ENCODE measurements around the gene KSR1. TPM values are rescaled to one million over a fixed set of nuclear protein-coding genes. Genes with fewer than 3 reads are reported as not detected.

Gene KSR1
- total and polyA plus RNA-seq, 10 of the 15 experiments (the other 5 are each of a cell fraction or from before 2014, with no cell fraction given), result 0.97 to 66.6 (median 22.9) TPM

DNA sequence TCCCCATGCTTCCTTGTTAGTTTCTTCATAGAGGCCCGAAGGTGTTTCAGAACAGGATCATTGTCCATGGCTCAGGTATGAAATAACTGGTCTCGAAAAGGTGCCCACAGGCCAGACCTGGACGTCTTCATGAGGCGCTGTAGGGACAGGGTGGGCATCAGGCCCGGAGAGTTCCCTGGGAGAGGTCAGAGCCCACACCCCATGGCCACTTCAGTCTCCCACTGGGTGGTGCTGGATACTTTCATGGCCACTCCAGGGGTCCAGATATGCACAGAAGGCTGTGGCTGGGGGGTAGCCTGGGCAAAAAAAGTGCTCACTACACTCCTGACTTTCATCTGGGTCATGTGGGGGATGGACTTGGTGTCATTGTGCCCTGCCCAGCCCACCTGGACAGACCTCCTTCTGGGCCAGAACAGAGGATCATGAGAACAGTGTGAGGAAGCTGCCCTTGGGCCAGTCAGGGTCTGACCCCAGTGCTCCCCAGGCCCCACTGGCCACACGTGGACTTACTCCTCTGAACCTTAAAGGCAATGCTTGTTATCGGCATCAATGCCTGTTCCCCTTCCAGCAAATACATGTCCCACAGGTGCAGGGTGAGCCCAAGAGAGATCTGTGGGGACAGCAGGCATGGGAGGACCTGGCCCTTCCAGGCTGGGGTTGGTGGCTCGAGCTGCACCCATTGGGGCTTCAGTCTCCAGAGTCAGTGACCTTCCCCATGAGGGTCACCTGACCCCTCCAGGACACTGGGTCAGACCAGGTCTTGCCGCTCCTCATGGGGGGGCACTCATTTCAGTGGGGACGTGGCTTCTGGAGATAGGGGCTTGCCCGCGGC lies 211.6 kb downstream of the KSR1 start:
- no TSS peak for BruUV-seq (replicated peaks)
- Histone ChIP-seq H3K4me2 (ENCODE audit: control insufficient read depth, insufficient read depth) (no peak overlapping the region), H3K9me3 (replicated peaks; ENCODE audit: control insufficient read depth, insufficient read depth, low read length) (no peaks in the 10 kb centered on the region), H3K27me3 (replicated peaks in 1 of 2; ENCODE audit: control insufficient read depth in 2 of 2, insufficient read depth in 2 of 2, low read length in 1 of 2) (no peaks in the 10 kb centered on the region; a peak in 3 of 4 replicates), H4K20me1 (ENCODE audit: control insufficient read depth, insufficient read depth) (no peaks in the 10 kb centered on the region), H3K27ac (ENCODE audit: control insufficient read depth, insufficient read depth) (no peak overlapping the region), H3K4me3 (no peak overlapping the region), H3K9ac (ENCODE audit: control insufficient read depth, insufficient read depth, low read length) (no peak overlapping the region), H3K4me1 (ENCODE audit: control insufficient read depth, insufficient read depth, low read length) (no peaks in the 10 kb centered on the region), H3K36me3 (ENCODE audit: control insufficient read depth in 2 of 2, insufficient read depth in 2 of 2, low read length in 1 of 2) (no peaks in the 10 kb centered on the region), H2AFZ (ENCODE audit: control insufficient read depth, low read depth, low read length) (no peak overlapping the region), H3K79me2 (ENCODE audit: control insufficient read depth, insufficient read depth, low read length) (no peaks in the 10 kb centered on the region)
- POLR2A ChIA-PET, result no interaction called here
- SMC1A ChIA-PET (ENCODE audit: uncharacterized antibody, unreplicated experiment), result no interaction called here
- intact Hi-C loops (cut with micrococcal nuclease; ENCODE audit: unreplicated experiment), result no loop called here
- in situ Hi-C loops (cut with MboI), result loop anchor here (10.0 kb wide), 1 partner anchor 77 kb away; no protein-coding TSS in a partner anchor
- ATAC-seq (no peak), DNase-seq (ENCODE audit: low read depth, low spot score) (no peak), FAIRE-seq (no peak)
- RAD21 ChIA-PET (ENCODE audit: unreplicated experiment), result no interaction called here
- TF ChIP-seq ZNF24 (IDR thresholded peaks at IDR 0.05), result no peak
- no peak for TF ChIP-seq TCF12 (IDR thresholded peaks at IDR 0.05; ENCODE audit: low read depth, low read length)
- TF ChIP-seq IRF4 (IDR thresholded peaks at IDR 0.05; ENCODE audit: low read depth, low read length), result no peak
- TF ChIP-seq SREBF1 (IDR thresholded peaks at IDR 0.05; ENCODE audit: low read length), result no peak
- CTCF ChIA-PET, result no interaction called here
- WGBS (ENCODE audit: insufficient coverage, insufficient replicate concordance, low lambda C conversion rate, missing lambda C conversion rate), result 26% methylated on average over 12 of the region's 12 CpGs

DNA sequence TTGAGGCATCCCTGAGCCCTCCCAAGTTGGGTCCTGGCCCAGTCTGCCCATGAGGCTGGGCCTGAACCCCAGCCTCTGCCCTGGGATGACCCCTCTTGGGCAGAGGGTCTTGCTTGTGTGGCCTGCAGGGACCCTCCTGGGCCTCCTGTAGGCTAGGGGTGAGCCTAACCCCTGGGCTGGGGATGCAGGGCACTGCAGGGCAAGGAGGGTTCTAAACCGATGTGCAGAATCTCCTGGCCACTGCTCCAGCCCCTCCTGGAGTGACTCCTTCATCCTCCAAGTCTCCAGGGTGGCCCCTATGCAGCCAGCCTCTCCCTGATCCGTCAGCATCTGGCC lies 212.2 kb downstream of the KSR1 start:
- RAD21 ChIA-PET (ENCODE audit: unreplicated experiment), result no interaction called here
- no TSS peak for BruUV-seq (replicated peaks)
- H3K4me1 ChIP-seq (ENCODE audit: control insufficient read depth, insufficient read depth, low read length), result no peaks in the 10 kb centered on the region
- SMC1A ChIA-PET (ENCODE audit: uncharacterized antibody, unreplicated experiment), result no interaction called here
- in situ Hi-C loops (cut with MboI) (loop anchor here (10.0 kb wide), 1 partner anchor 76 kb away; no protein-coding TSS in a partner anchor), intact Hi-C loops (cut with micrococcal nuclease; ENCODE audit: unreplicated experiment) (no loop called here)
- no peak overlapping the region for H3K27ac ChIP-seq (ENCODE audit: control insufficient read depth, insufficient read depth)
- no peak overlapping the region for H3K4me3 ChIP-seq
- no peak overlapping the region for H3K4me2 ChIP-seq (ENCODE audit: control insufficient read depth, insufficient read depth)
- WGBS (ENCODE audit: insufficient coverage, insufficient replicate concordance, low lambda C conversion rate, missing lambda C conversion rate), result 7% methylated on average over 2 of the region's 2 CpGs
- no peak overlapping the region for H3K9ac ChIP-seq (ENCODE audit: control insufficient read depth, insufficient read depth, low read length)
- CTCF ChIA-PET, result no interaction called here
- H4K20me1 ChIP-seq (ENCODE audit: control insufficient read depth, insufficient read depth), result no peaks in the 10 kb centered on the region
- H3K36me3 ChIP-seq (ENCODE audit: control insufficient read depth in 2 of 2, insufficient read depth in 2 of 2, low read length in 1 of 2), result no peaks in the 10 kb centered on the region
- no peaks in the 10 kb centered on the region; a peak in 3 of 4 replicates for H3K27me3 ChIP-seq (replicated peaks in 1 of 2; ENCODE audit: control insufficient read depth in 2 of 2, insufficient read depth in 2 of 2, low read length in 1 of 2)
- H3K9me3 ChIP-seq (replicated peaks; ENCODE audit: control insufficient read depth, insufficient read depth, low read length), result no peaks in the 10 kb centered on the region
- POLR2A ChIA-PET, result no interaction called here
- FAIRE-seq, result no peak
- H3K79me2 ChIP-seq (ENCODE audit: control insufficient read depth, insufficient read depth, low read length), result no peaks in the 10 kb centered on the region
- no peak for ATAC-seq
- no peak for DNase-seq (ENCODE audit: low read depth, low spot score)
- H2AFZ ChIP-seq (ENCODE audit: control insufficient read depth, low read depth, low read length), result no peak overlapping the region
- TF ChIP-seq BCL11A (IDR thresholded peaks at IDR 0.05; ENCODE audit: low read depth, low read length) (no peak), FOXK2 (IDR thresholded peaks at IDR 0.05) (no peak), NFYA (IDR thresholded peaks at IDR 0.05; ENCODE audit: borderline replicate concordance, low read depth, low read length) (no peak), ESRRA (IDR thresholded peaks at IDR 0.05; ENCODE audit: low read length) (no peak), SREBF2 (IDR thresholded peaks at IDR 0.05; ENCODE audit: low read length) (no peak), ASH2L (IDR thresholded peaks at IDR 0.05; ENCODE audit: borderline replicate concordance, low read depth) (no peak), JUNB (IDR thresholded peaks at IDR 0.05) (no peak)
- TF ChIP-seq, protein P1, sequence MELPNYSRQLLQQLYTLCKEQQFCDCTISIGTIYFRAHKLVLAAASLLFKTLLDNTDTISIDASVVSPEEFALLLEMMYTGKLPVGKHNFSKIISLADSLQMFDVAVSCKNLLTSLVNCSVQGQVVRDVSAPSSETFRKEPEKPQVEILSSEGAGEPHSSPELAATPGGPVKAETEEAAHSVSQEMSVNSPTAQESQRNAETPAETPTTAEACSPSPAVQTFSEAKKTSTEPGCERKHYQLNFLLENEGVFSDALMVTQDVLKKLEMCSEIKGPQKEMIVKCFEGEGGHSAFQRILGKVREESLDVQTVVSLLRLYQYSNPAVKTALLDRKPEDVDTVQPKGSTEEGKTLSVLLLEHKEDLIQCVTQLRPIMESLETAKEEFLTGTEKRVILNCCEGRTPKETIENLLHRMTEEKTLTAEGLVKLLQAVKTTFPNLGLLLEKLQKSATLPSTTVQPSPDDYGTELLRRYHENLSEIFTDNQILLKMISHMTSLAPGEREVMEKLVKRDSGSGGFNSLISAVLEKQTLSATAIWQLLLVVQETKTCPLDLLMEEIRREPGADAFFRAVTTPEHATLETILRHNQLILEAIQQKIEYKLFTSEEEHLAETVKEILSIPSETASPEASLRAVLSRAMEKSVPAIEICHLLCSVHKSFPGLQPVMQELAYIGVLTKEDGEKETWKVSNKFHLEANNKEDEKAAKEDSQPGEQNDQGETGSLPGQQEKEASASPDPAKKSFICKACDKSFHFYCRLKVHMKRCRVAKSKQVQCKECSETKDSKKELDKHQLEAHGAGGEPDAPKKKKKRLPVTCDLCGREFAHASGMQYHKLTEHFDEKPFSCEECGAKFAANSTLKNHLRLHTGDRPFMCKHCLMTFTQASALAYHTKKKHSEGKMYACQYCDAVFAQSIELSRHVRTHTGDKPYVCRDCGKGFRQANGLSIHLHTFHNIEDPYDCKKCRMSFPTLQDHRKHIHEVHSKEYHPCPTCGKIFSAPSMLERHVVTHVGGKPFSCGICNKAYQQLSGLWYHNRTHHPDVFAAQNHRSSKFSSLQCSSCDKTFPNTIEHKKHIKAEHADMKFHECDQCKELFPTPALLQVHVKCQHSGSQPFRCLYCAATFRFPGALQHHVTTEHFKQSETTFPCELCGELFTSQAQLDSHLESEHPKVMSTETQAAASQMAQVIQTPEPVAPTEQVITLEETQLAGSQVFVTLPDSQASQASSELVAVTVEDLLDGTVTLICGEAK (IDR thresholded peaks at IDR 0.05; ENCODE audit: borderline replicate concordance), result no peak
- TF ChIP-seq, protein P2, sequence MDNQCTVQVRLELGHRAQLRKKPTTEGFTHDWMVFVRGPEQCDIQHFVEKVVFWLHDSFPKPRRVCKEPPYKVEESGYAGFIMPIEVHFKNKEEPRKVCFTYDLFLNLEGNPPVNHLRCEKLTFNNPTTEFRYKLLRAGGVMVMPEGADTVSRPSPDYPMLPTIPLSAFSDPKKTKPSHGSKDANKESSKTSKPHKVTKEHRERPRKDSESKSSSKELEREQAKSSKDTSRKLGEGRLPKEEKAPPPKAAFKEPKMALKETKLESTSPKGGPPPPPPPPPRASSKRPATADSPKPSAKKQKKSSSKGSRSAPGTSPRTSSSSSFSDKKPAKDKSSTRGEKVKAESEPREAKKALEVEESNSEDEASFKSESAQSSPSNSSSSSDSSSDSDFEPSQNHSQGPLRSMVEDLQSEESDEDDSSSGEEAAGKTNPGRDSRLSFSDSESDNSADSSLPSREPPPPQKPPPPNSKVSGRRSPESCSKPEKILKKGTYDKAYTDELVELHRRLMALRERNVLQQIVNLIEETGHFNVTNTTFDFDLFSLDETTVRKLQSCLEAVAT (IDR thresholded peaks at IDR 0.05), result no peak

Data from GM12878 (cell line).